Prostate gland (tissue), 2 donors: ENCODE measurements around the gene SEMA6A.

ENCODE experiments used
- CTCF ChIP-seq, 4 experiments: fragments of 200-600 bp in 2 of 4; fragments of 450-650 bp in 2 of 4; sonication (generic) in 2 of 4; IDR thresholded peaks; 1 replicate in 3 of 4; 2 replicates in 1 of 4; pipeline ENCODE4 v1.5.1; 2016 to 2019; ENCODE audit warnings: antibody characterized with exemption in 4 of 4, mild to moderate bottlenecking in 2 of 4, moderate library complexity in 2 of 4
- POLR2A ChIP-seq: fragments of 450-650 bp; IDR thresholded peaks from one replicate; pipeline ENCODE4 v1.6.1; 2016; ENCODE audit warnings: antibody characterized with exemption, mild to moderate bottlenecking
- POLR2AphosphoS5 ChIP-seq: sonication (generic); formaldehyde crosslinking; IDR thresholded peaks from one replicate; pipeline ENCODE4 v1.6.1; 2017; ENCODE audit warnings: antibody characterized with exemption

- no peak for TF ChIP-seq POLR2A
- TF ChIP-seq CTCF (IDR thresholded peaks at IDR 0.05) = no peak
- TF ChIP-seq POLR2AphosphoS5 = no peak
Measured at GRCh38 chr5:116467465-116467843, 107.2 kb downstream of the SEMA6A start.
